ENCODE measurements around the gene RASSF5.

RASSF5 gene

GRCh38 chr1:206518206-206518605 is 10.9 kb downstream of the RASSF5 start:
- DNase-seq: no peak

GRCh38 chr1:206518743-206519142 is 11.4 kb downstream of the RASSF5 start:
- no peak for DNase-seq

- no peak for DNase-seq
Measured at GRCh38 chr1:206521127-206521526, 13.8 kb downstream of the RASSF5 start.

- no peak for DNase-seq
Measured at GRCh38 chr1:206521694-206522402, 14.5 kb downstream of the RASSF5 start.

GRCh38 chr1:206524739-206525364 is 17.5 kb downstream of the RASSF5 start:
- no peak for DNase-seq

- no peak for DNase-seq
Measured at GRCh38 chr1:206526064-206526911, 19.0 kb downstream of the RASSF5 start.

- DNase-seq: no peak
Measured at GRCh38 chr1:206529425-206529824, 22.1 kb downstream of the RASSF5 start.

GRCh38 chr1:206532368-206532767 is 25.0 kb downstream of the RASSF5 start:
- DNase-seq: no peak

- DNase-seq: no peak
Measured at GRCh38 chr1:206534552-206534951, 27.2 kb downstream of the RASSF5 start.

- DNase-seq: no peak
Measured at GRCh38 chr1:206535853-206536188, 28.5 kb downstream of the RASSF5 start.

GRCh38 chr1:206537141-206537540 is 29.8 kb downstream of the RASSF5 start:
- no peak for DNase-seq

- no peak for DNase-seq
Measured at GRCh38 chr1:206538086-206538770, 30.9 kb downstream of the RASSF5 start.

GRCh38 chr1:206538901-206539640 is 31.7 kb downstream of the RASSF5 start:
- no peak for DNase-seq

- DNase-seq: no peak
Measured at GRCh38 chr1:206540044-206540780, 32.9 kb downstream of the RASSF5 start.

GRCh38 chr1:206541236-206541833 is 34.0 kb downstream of the RASSF5 start:
- DNase-seq: no peak

GRCh38 chr1:206544562-206545257 is 37.4 kb downstream of the RASSF5 start:
- DNase-seq: peak; percentile 34 to 63

GRCh38 chr1:206545351-206545750 is 38.0 kb downstream of the RASSF5 start:
- no peak for DNase-seq

GRCh38 chr1:206547104-206547503 is 39.8 kb downstream of the RASSF5 start:
- no peak for DNase-seq

GRCh38 chr1:206550446-206550845 is 43.1 kb downstream of the RASSF5 start:
- no peak for DNase-seq

GRCh38 chr1:206551296-206551985 is 44.1 kb downstream of the RASSF5 start:
- DNase-seq: no peak
